ENCODE measurements around the gene MACROD2.

DNA sequence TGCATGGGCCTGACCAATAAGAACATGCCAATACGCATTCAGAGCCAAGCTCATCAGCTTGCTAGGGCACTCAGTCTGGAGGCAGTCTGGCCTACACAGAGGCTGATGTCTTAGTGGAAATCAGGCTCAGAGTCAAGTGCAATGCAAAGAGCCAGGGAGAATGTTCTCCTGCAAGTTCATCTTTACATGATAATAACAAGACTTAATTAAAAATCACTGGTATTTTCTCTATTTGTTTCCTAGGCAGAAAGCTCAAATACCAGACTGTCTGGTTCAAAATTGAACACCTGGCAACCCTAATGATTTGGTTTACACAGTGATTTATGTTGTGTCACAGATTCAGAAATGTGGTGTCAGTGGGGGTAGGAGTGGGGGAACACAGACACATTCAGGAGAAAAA lies 1031.4 kb downstream of the MACROD2 start:
- TF ChIP-seq, protein P1, sequence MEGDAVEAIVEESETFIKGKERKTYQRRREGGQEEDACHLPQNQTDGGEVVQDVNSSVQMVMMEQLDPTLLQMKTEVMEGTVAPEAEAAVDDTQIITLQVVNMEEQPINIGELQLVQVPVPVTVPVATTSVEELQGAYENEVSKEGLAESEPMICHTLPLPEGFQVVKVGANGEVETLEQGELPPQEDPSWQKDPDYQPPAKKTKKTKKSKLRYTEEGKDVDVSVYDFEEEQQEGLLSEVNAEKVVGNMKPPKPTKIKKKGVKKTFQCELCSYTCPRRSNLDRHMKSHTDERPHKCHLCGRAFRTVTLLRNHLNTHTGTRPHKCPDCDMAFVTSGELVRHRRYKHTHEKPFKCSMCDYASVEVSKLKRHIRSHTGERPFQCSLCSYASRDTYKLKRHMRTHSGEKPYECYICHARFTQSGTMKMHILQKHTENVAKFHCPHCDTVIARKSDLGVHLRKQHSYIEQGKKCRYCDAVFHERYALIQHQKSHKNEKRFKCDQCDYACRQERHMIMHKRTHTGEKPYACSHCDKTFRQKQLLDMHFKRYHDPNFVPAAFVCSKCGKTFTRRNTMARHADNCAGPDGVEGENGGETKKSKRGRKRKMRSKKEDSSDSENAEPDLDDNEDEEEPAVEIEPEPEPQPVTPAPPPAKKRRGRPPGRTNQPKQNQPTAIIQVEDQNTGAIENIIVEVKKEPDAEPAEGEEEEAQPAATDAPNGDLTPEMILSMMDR (IDR thresholded peaks at IDR 0.05), result no peak
- no peak for TF ChIP-seq POLR2A (IDR thresholded peaks at IDR 0.05)
